ENCODE data around the gene IKZF2. TPM values are rescaled to one million over a fixed set of nuclear protein-coding genes. Genes with fewer than 3 reads are reported as not detected.

Gene IKZF2
- 1 to 10 TPM; 4.5 to 4.8 TPM for total RNA-seq

DNA sequence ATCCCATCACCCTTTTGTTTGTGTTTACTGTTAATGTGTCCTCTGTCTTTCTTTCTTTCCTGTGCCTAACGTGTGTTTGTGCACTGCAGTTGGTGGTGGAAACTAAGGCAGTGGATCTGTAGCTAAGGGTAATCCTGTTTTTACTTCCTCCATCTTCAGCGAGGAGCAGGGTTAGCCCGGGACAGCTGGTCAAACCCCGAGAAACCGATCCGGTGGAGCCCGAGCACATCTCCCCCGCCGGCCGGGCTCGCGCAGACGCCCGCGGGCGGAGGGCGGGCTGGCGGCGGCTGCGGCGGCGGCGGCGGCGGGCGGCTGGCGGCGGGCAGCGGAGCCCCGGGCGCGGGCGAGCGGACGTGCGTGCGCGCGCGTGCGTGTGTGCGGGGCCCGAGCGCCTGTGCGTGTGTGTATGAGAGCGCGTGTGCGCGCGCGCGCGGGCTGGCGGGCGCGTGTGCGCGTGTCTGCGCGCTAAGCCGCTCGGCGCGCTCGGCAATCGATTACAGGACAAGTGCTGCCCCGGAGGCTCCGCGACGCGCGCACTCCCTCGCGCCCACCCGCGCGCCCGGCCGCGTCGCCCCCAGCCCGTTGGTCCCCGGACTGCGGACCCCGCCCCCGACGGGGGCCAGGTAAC, at the start of gene IKZF2:
Gene IKZF2 (minus strand): TSS at position 176 of the 628 bp plus-strand sequence. CDS start 2,983 bp downstream, outside the sequence.
- Histone ChIP-seq H3K4me1 (no peaks in the 10 kb centered on the region), H3K9ac (ENCODE audit: low read depth in 2 of 2, low read length in 2 of 2) (peak within 1 kb of the TSS; percentile 81 to 85), H3K36me3 (no peaks in the 10 kb centered on the region), H3K27ac (peak within 1 kb of the TSS; percentile 90), H3K9me3 (no peaks in the 10 kb centered on the region), H3K27me3 (no peaks in the 10 kb centered on the region), H3K4me3 (peak within 1 kb of the TSS; percentile 78)
- intact Hi-C loops (cut with DNase I) = loop anchor here (2.0 to 10.0 kb wide), 4 partner anchors 257 to 464 kb away; no protein-coding TSS in a partner anchor
- DNase-seq = peak; percentile 79
- TF ChIP-seq, protein P1, sequence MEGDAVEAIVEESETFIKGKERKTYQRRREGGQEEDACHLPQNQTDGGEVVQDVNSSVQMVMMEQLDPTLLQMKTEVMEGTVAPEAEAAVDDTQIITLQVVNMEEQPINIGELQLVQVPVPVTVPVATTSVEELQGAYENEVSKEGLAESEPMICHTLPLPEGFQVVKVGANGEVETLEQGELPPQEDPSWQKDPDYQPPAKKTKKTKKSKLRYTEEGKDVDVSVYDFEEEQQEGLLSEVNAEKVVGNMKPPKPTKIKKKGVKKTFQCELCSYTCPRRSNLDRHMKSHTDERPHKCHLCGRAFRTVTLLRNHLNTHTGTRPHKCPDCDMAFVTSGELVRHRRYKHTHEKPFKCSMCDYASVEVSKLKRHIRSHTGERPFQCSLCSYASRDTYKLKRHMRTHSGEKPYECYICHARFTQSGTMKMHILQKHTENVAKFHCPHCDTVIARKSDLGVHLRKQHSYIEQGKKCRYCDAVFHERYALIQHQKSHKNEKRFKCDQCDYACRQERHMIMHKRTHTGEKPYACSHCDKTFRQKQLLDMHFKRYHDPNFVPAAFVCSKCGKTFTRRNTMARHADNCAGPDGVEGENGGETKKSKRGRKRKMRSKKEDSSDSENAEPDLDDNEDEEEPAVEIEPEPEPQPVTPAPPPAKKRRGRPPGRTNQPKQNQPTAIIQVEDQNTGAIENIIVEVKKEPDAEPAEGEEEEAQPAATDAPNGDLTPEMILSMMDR (IDR thresholded peaks at IDR 0.05) = no peak

DNA sequence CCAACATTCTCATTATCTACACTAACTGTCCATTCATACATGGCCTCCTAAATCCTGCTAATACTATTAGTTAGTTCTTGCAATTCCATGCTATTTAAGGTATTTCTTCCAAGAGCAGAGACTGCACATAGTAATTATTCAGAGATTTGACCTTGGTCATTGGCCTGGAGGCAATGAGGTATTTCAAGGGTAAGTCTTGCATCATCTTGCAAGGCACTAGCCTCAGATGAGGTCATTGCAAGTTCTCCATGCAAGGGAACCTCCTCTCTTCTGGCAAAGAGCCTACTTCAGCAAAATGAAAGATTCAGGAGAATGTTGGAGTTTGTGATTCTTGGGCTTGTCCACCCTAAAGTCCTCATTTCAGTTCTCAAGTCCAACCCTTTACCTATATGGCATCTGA, 48.5 kb upstream of the IKZF2 start:
- Histone ChIP-seq H3K27ac (no peak overlapping the region), H3K9ac (ENCODE audit: low read depth in 2 of 2, low read length in 2 of 2) (no peak overlapping the region), H3K27me3 (no peaks in the 10 kb centered on the region), H3K4me1 (no peaks in the 10 kb centered on the region), H3K36me3 (no peaks in the 10 kb centered on the region), H3K9me3 (no peaks in the 10 kb centered on the region), H3K4me3 (no peak overlapping the region)
- intact Hi-C loops (cut with DNase I) = no loop called here
- no peak for DNase-seq
- TF ChIP-seq, protein P1 (IDR thresholded peaks at IDR 0.05) = no peak

DNA sequence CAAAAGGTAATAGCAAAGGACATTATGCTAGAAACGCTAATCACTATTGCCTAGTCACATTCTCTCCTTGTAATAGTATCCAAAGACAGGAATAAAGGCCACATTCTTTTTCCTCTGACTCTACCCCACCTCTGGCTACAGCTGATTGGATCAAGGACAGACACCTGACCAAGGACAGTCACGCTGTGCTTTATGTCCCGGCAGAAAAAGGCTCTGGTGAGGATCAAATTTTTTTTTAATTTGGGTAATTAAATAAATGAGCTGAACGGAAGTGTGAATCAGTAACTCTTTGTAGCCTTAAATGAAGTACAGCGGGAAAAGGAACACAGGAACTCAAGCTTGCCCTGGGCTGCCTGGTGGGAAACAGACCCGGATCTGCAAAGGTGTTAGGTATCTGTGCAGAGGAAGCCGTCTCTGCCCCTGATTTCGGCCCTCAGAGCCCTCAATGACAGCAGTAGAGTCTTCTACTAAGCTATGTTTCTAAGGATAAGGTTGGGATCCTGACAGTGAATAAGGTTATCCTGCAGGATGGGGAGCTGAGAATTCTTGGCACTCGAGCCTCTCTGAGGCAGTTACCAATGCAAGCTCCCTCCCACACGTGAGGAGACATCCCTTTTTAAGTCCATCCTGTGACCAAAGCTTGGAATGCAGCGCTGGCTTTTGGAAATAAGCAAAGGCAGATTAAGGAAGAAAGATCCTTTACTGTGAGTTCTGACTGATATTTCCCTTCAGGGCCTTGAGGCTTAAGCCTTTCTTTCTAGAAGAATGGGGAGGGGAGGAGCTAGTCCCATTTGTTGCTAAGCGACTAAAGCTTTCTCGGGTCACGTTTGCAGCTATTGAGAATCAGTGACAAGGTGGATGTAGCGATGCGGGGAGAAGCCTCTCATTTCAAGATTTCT, 37.8 kb upstream of the IKZF2 start:
- no peak for DNase-seq

DNA sequence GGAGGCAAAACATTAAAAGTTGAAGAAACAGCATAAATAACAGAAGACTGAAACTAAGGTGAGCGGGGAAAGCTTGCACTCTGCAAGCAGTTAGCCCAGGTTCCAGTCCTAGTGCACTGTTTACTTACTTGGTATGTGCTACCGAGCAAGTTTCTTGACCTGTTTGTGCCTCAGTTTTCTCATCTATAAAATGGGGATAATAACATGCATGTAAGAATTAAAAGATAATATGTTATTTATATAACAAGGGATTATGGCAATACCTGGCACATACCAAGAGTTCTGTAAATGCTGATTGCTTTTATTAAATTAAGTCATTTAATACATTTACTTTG, 37.1 kb upstream of the IKZF2 start:
- H3K4me1 ChIP-seq = no peaks in the 10 kb centered on the region
- H3K4me3 ChIP-seq = no peak overlapping the region
- no peak overlapping the region for H3K9ac ChIP-seq (ENCODE audit: low read depth in 2 of 2, low read length in 2 of 2)
- no peak for DNase-seq
- H3K36me3 ChIP-seq = no peaks in the 10 kb centered on the region
- no peak overlapping the region for H3K27ac ChIP-seq
- TF ChIP-seq, protein P1 (IDR thresholded peaks at IDR 0.05) = no peak
- no peaks in the 10 kb centered on the region for H3K9me3 ChIP-seq
- intact Hi-C loops (cut with DNase I) = no loop called here
- H3K27me3 ChIP-seq = no peaks in the 10 kb centered on the region

More for the DNA sequence above, 37.8 kb upstream of the IKZF2 start:
- Histone ChIP-seq H3K27me3 (no peaks in the 10 kb centered on the region), H3K27ac (no peak overlapping the region), H3K36me3 (no peaks in the 10 kb centered on the region), H3K9me3 (no peaks in the 10 kb centered on the region), H3K4me1 (no peaks in the 10 kb centered on the region), H3K4me3 (no peak overlapping the region), H3K9ac (ENCODE audit: low read depth in 2 of 2, low read length in 2 of 2) (no peak overlapping the region)
- intact Hi-C loops (cut with DNase I) = no loop called here
- TF ChIP-seq, protein P1 (IDR thresholded peaks at IDR 0.05) = no peak

DNA sequence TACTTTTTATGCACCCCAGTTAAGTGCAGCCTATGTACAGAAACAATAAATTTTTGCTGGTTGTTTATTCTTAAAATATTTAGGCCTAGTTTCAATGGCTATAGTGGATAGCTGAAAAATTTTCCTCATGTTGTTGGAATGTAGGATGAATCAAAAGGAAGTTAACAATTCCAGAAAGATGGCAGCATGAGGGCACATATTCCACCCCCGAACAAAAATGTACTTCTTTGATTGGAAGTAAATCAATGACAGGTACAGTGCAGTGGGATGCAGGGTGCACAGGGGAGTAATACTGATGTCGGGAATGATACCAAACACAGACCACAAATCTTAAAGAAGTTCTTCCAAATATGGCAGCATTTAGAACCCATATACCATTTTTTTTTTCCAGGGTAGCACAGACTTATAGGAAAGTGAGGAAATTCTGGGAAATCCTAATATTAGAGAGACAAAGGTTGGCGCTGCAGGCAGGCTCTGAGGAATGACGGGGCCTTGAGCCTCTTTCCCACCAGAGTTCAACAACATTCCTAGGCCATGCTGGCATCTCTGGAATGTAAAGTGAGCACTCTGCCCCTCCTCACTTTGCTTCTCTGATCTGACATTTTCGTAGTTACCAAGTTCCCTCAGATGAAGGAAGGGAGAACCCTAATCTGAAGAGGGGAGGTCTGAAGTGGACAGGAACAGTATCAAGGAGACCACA, 36.6 kb upstream of the IKZF2 start:
- no peak overlapping the region for H3K4me3 ChIP-seq
- TF ChIP-seq, protein P1 (IDR thresholded peaks at IDR 0.05) = no peak
- no peaks in the 10 kb centered on the region for H3K4me1 ChIP-seq
- no peaks in the 10 kb centered on the region for H3K27me3 ChIP-seq
- intact Hi-C loops (cut with DNase I) = no loop called here
- no peak overlapping the region for H3K27ac ChIP-seq
- no peaks in the 10 kb centered on the region for H3K36me3 ChIP-seq
- H3K9ac ChIP-seq (ENCODE audit: low read depth in 2 of 2, low read length in 2 of 2) = no peak overlapping the region
- H3K9me3 ChIP-seq = no peaks in the 10 kb centered on the region
- no peak for DNase-seq
